Kidney (tissue), 14 donors: Measurements from ENCODE around the gene ACADL. TPM values are rescaled to one million over a fixed set of nuclear protein-coding genes. Genes with fewer than 3 reads are reported as not detected.

Source experiments
- DNase-seq, 5 donors: peaks; one replicate each; pipeline ENCODE4 v3.0.0-alpha.2; 2013 to 2020
- FAIRE-seq: peaks from 2 replicates; lab custom pipeline; 2012; peaks lifted over from hg19 to GRCh38; lab: Jason Lieb, UNC
- H3K27ac ChIP-seq, 2 donors: one replicate each; pipeline ENCODE4 v1.7.0; 2013; ENCODE audit warnings: low read depth in 2 of 2, low read length in 2 of 2, inconsistent platforms in 1 of 2
- H3K27me3 ChIP-seq: one replicate; pipeline ENCODE4 v1.7.1; 2013; ENCODE audit warnings: low read length, inconsistent platforms; ENCODE audit not compliant: control insufficient read depth, insufficient read depth
- H3K36me3 ChIP-seq, 3 donors: one replicate each; pipeline versions ENCODE4 v1.7.0 to v1.7.1; 2013; ENCODE audit warnings: low read length in 3 of 3, control low read depth in 1 of 3, inconsistent platforms in 1 of 3; ENCODE audit not compliant: insufficient read depth in 3 of 3, control insufficient read depth in 2 of 3
- H3K4me1 ChIP-seq, 3 donors: one replicate each; pipeline versions ENCODE4 v1.7.0 to v1.7.1; 2013; ENCODE audit warnings: low read length in 3 of 3, inconsistent platforms in 1 of 3, low read depth in 1 of 3; ENCODE audit not compliant: control insufficient read depth in 2 of 3, insufficient read depth in 2 of 3
- H3K4me3 ChIP-seq, 3 donors: one replicate each; pipeline versions ENCODE4 v1.7.0 to v1.8.1; 2013; ENCODE audit warnings: low read length in 3 of 3, control low read depth in 1 of 3, inconsistent platforms in 1 of 3
- H3K9ac ChIP-seq, 3 donors: one replicate each; pipeline versions ENCODE4 v1.7.0 to v1.7.1; 2013; ENCODE audit warnings: low read length in 3 of 3, control low read depth in 1 of 3, inconsistent platforms in 1 of 3
- H3K9me3 ChIP-seq, 3 donors: one replicate each; pipeline versions ENCODE4 v1.7.0 to v1.7.1; 2013; ENCODE audit warnings: low read length in 3 of 3, control low read depth in 1 of 3, inconsistent platforms in 1 of 3; ENCODE audit not compliant: control insufficient read depth in 2 of 3, insufficient read depth in 1 of 3
- CTCF ChIP-seq: IDR thresholded peaks from 3 replicates; pipeline ENCODE4 v1.5.1; 2012; ENCODE audit warnings: mild to moderate bottlenecking, moderate library complexity, borderline replicate concordance; ENCODE audit not compliant: insufficient read depth; ENCODE audit errors: extremely low read depth
- intact Hi-C: fragments of 100-400 bp; cut with DNase I; formaldehyde crosslinking; loops from one replicate; pipeline ENCODE4 v1.11.1; 2022
- polyA plus RNA-seq: library from polyadenylated mRNA; stranded (reverse); fragments of 350-450 nt; fragmentation: Illumina TruSeq; extraction: RNeasy Lipid Tissue Mini Kit (QIAGEN cat#74804); gene quantifications from one replicate; pipeline ENCODE4 v1.2.3, GENCODE V29; 2014; ENCODE audit warnings: low read depth, low replicate concordance; ENCODE audit not compliant: insufficient read depth
- total RNA-seq: library from RNA; stranded (reverse); fragmentation: NEBNext Ultra II Directional; extraction: Animal tissue kit (Norgen Biotek cat#: 25700); gene quantifications from one replicate; pipeline ENCODE4 v1.2.1, GENCODE V29; 2021
- donor health status: control.
- donor health status: control.
- donor health status: control.
- donor health status: control.
- donor health status: control.
- donor health status: DM: yes; HTN: yes; CAD: no.
- donor health status: Normal renal cell carcinoma (clear cell type).

Gene ACADL
- total and polyA plus RNA-seq, 2 donors from 2014 or later, result 15.7 to 21.1 TPM

GRCh38 chr2:210228586-210228985 lies 3.3 kb upstream of the ACADL start:
- no peak overlapping the region for H3K4me3 ChIP-seq
- no peaks in the 10 kb centered on the region for H3K36me3 ChIP-seq
- H3K27me3 ChIP-seq, result peaks cover 2% of the 10 kb centered on the region
- no peak for DNase-seq
- no peak for TF ChIP-seq CTCF
- FAIRE-seq, result no peak
- peaks cover 0 to 11% (median 3%) of the 10 kb centered on the region in 3 donors for H3K4me1 ChIP-seq
- intact Hi-C loops, result no loop called here
- H3K9me3 ChIP-seq, result no peaks in the 10 kb centered on the region
- no peak overlapping the region for H3K27ac ChIP-seq
- H3K9ac ChIP-seq, result no peak overlapping the region

GRCh38 chr2:210227290-210228088 lies 2.2 kb upstream of the ACADL start:
- no peak overlapping the region for H3K9ac ChIP-seq
- DNase-seq, result no peak
- peaks cover 2% of the 10 kb centered on the region for H3K27me3 ChIP-seq
- no peak for TF ChIP-seq CTCF
- intact Hi-C loops, result no loop called here
- H3K27ac ChIP-seq, result peak overlapping the region in 1 of 2 donors; percentile 39
- peaks cover 0 to 11% (median 3%) of the 10 kb centered on the region in 3 donors for H3K4me1 ChIP-seq
- no peaks in the 10 kb centered on the region for H3K36me3 ChIP-seq
- H3K4me3 ChIP-seq, result no peak overlapping the region
- H3K9me3 ChIP-seq, result no peaks in the 10 kb centered on the region
- FAIRE-seq, result no peak

DNA sequence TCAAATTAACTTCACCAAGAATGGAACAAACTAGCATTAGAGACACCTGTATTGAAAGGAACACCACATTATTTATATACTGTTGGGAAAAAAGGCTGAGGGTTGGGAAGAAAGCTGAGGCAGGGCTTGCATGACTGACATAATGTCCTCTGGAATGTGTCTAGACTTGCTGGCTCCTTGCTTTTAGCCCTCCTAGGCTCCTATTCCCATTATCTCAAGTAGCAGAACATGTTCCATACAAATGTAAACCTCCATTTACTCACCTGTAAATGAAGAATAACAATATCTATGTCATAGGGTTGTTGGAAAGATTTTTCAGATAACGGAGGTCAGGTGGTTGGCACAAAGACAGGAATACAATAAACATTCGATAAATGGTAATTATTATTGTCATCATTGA lies 976 bp upstream of the ACADL start:
- DNase-seq (no peak), FAIRE-seq (no peak)
- intact Hi-C loops, result no loop called here
- H3K9ac ChIP-seq, result no peak overlapping the region
- H3K27ac ChIP-seq, result peak overlapping the region; percentile 51 to 89
- peaks cover 0 to 11% (median 3%) of the 10 kb centered on the region in 3 donors for H3K4me1 ChIP-seq
- H3K9me3 ChIP-seq, result no peaks in the 10 kb centered on the region
- TF ChIP-seq CTCF, result no peak
- peak overlapping the region in 2 of 3 donors; percentile 77 to 84 for H3K4me3 ChIP-seq
- no peaks in the 10 kb centered on the region for H3K36me3 ChIP-seq
- H3K27me3 ChIP-seq, result peaks cover 2% of the 10 kb centered on the region
